ENCODE data around the gene PLCL2. TPM values are rescaled to one million over a fixed set of nuclear protein-coding genes. Genes with fewer than 3 reads are reported as not detected.

PLCL2 gene
- total and polyA plus RNA-seq, 10 donors, result 6.9 to 60.4 (median 41.8) TPM

DNA sequence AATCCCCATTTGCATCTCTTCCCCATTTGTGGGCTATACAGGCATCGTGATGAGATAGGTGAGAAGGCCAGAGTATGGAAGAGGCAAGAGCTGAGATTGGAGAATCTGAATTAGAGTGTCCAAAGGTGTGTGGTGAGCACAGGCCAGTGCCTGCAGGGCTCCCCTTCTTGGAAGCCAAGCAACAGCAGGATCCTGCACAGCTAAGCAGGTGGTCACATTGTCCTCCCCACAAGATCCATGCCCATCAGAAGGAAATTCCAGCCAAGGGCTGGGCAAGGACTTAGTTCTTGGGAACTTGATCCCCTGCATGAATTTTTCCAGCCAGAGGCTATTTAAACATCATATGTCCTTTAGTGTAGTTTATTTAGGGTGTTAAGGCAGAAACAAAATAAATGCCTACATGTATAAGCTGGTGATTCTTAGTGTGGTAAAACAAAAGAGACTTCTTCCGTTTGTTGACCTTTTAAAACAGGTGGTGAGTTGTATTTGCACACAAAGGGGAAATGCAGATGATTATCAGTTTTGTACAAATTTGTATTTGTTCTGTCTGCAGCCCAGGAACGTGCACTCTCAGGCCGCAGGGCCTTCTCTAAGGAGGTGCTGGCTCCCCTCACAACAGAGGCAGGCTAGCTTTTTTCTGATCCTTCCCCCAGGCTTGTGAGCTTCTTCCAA lies 110.2 kb downstream of the PLCL2 start:
- Histone ChIP-seq H3K27me3 (replicated peaks in 1 of 7) (no peaks in the 10 kb centered on the region), H3K36me3 (no peaks in the 10 kb centered on the region), H3K27ac (no peak overlapping the region), H3K9me3 (no peaks in the 10 kb centered on the region), H3K4me1 (peaks cover 20 to 98% (median 64%) of the 10 kb centered on the region in 6 donors), H3K4me3 (no peak overlapping the region)
- intact Hi-C loops (cut with DNase I; ENCODE audit: low total_unique reads), result no loop called here
- TF ChIP-seq, protein P1, sequence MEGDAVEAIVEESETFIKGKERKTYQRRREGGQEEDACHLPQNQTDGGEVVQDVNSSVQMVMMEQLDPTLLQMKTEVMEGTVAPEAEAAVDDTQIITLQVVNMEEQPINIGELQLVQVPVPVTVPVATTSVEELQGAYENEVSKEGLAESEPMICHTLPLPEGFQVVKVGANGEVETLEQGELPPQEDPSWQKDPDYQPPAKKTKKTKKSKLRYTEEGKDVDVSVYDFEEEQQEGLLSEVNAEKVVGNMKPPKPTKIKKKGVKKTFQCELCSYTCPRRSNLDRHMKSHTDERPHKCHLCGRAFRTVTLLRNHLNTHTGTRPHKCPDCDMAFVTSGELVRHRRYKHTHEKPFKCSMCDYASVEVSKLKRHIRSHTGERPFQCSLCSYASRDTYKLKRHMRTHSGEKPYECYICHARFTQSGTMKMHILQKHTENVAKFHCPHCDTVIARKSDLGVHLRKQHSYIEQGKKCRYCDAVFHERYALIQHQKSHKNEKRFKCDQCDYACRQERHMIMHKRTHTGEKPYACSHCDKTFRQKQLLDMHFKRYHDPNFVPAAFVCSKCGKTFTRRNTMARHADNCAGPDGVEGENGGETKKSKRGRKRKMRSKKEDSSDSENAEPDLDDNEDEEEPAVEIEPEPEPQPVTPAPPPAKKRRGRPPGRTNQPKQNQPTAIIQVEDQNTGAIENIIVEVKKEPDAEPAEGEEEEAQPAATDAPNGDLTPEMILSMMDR (IDR thresholded peaks at IDR 0.05 in 8 of 11, conservative IDR thresholded peaks at IDR 0.05 in 3 of 11), result no peak
- no peak for TF ChIP-seq POLR2A (IDR thresholded peaks at IDR 0.05)
- no peak for TF ChIP-seq POLR2AphosphoS5 (IDR thresholded peaks at IDR 0.05)
- 49 to 67% (median 51%) methylated on average over 4 of the region's 4 CpGs for WGBS, 5 donors
- no peak for DNase-seq

DNA sequence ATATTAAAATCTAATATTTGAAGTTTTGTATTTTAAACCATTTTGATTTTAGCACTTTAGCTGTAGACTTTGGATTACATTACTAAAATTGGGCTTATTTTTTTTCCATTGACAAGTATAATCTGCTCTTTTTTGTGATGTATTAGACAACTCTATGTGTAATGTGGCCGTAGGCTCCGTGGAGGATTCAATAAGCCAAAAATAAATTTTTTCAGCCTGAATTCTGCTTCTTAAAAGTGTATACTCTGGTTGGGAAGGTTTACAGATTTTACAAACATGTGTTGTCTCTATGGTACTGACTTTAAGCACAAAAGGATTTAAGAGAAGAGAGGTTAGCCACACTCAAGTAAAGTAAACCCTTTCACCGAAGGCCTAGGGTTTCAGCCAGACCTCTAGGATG lies 110.8 kb downstream of the PLCL2 start:
- peaks cover 0 to 3% (median 0%) of the 10 kb centered on the region in 8 donors for H3K9me3 ChIP-seq
- DNase-seq, result no peak
- H3K36me3 ChIP-seq, result no peaks in the 10 kb centered on the region
- intact Hi-C loops (cut with DNase I; ENCODE audit: low total_unique reads), result no loop called here
- peaks cover 20 to 94% (median 62%) of the 10 kb centered on the region in 6 donors for H3K4me1 ChIP-seq
- no peak overlapping the region for H3K4me3 ChIP-seq
- H3K27me3 ChIP-seq (replicated peaks in 1 of 7), result no peaks in the 10 kb centered on the region
- peak overlapping the region in 1 of 8 donors; percentile 13 for H3K27ac ChIP-seq
- WGBS, 5 donors, result 91 to 97% (median 95%) methylated on average over 3 of the region's 3 CpGs
- TF ChIP-seq POLR2A (IDR thresholded peaks at IDR 0.05) (no peak), POLR2AphosphoS5 (IDR thresholded peaks at IDR 0.05) (no peak)
- TF ChIP-seq, protein P1 (IDR thresholded peaks at IDR 0.05 in 8 of 11, conservative IDR thresholded peaks at IDR 0.05 in 3 of 11), result no peak

DNA sequence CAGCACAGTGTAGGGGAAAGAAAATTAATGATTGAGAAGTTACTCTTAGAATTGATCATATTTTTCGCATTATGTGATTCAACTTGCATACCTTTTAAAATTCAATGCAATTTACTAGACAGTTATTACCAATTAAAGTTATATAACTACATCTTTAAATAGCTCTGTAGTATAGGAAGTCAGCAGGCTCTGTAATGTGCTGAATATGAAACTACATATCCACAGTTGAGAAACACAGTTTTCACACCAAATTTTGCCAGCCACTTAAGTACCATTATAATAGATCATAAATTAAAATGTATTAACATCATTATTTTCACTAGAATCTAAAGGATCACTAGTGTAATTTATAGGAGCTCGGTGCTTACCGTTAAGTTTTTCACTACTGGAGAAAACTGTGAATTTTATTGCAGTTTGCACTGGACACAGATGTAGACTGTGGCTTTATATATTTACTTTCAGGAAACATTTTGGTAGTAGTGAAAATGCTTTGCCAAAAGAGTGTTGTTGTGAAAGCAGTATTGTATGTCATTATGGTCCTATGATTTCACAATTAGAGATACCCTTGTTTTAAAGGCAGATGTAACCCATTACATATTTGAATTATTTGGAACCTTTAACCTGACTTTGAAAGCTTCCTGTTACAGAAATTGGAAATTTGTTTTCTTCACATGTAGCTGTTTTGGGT lies 113.6 kb downstream of the PLCL2 start:
- no peak for DNase-seq
- Histone ChIP-seq H3K4me1 (peaks cover 20 to 70% (median 50%) of the 10 kb centered on the region in 6 donors), H3K9me3 (peaks cover 0 to 25% (median 13%) of the 10 kb centered on the region in 8 donors), H3K27ac (no peak overlapping the region), H3K27me3 (replicated peaks in 1 of 7) (no peaks in the 10 kb centered on the region), H3K4me3 (no peak overlapping the region), H3K36me3 (no peaks in the 10 kb centered on the region)
- WGBS, 5 donors, result 52 to 73% (median 69%) methylated on average over 3 of the region's 3 CpGs
- intact Hi-C loops (cut with DNase I; ENCODE audit: low total_unique reads), result no loop called here
- TF ChIP-seq, protein P1 (IDR thresholded peaks at IDR 0.05 in 8 of 11, conservative IDR thresholded peaks at IDR 0.05 in 3 of 11), result no peak
- no peak for TF ChIP-seq POLR2A (IDR thresholded peaks at IDR 0.05)
- no peak for TF ChIP-seq POLR2AphosphoS5 (IDR thresholded peaks at IDR 0.05)

- 83 to 90% (median 87%) methylated on average over 2 of the region's 2 CpGs for WGBS, 5 donors
These were observed 114.4 kb downstream of the PLCL2 start for GRCh38 chr3:16999161-16999560.

More at GRCh38 chr3:16999161-16999560, 114.4 kb downstream of the PLCL2 start:
- peaks cover 0 to 25% (median 13%) of the 10 kb centered on the region in 8 donors for H3K9me3 ChIP-seq
- TF ChIP-seq, protein P1 (IDR thresholded peaks at IDR 0.05 in 8 of 11, conservative IDR thresholded peaks at IDR 0.05 in 3 of 11), result no peak
- TF ChIP-seq POLR2A (IDR thresholded peaks at IDR 0.05), result no peak
- TF ChIP-seq POLR2AphosphoS5 (IDR thresholded peaks at IDR 0.05), result no peak
- H3K4me1 ChIP-seq, result peaks cover 20 to 70% (median 50%) of the 10 kb centered on the region in 6 donors
- no peak overlapping the region for H3K4me3 ChIP-seq
- H3K27me3 ChIP-seq (replicated peaks in 1 of 7), result no peaks in the 10 kb centered on the region
- no peak for DNase-seq
- H3K27ac ChIP-seq, result no peak overlapping the region
- no peaks in the 10 kb centered on the region for H3K36me3 ChIP-seq
- intact Hi-C loops (cut with DNase I; ENCODE audit: low total_unique reads), result no loop called here

Data from spleen (tissue), 11 donors.